Measurements from ENCODE around the gene ITLN1. TPM values are rescaled to one million over a fixed set of nuclear protein-coding genes. Genes with fewer than 3 reads are reported as not detected.
"Not testable (repeated sequence)": the region's sequence is repeated elsewhere in the genome, so short reads cannot be mapped to it uniquely, and the experiment has no call there.

ITLN1 gene
- total and polyA plus RNA-seq, 2 experiments from 2014 or later: 9.0 to 34.9 TPM

DNA sequence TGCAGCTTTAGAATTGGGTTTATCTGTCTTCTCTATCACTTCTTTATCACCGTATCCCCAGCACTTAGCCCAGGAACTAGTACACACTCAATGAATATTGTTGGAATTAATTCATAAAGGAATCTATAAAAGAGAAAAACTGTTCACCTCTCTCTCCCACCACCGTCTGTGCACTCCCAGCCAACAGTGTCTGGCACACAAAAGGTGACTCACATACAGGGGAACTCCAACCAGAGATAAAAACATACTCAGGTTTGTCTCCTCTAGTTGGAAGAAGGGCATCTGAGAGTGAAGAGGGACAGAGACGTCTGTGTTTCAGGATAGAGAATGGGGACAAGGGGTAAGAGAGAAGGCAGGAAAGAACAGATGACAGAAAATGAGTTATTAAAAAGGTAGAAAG lies 10.0 kb downstream of the ITLN1 start:
- TF ChIP-seq EZH2 (IDR thresholded peaks at IDR 0.05; ENCODE audit: borderline replicate concordance): no peak
- TF ChIP-seq EZH2phosphoT487 (IDR thresholded peaks at IDR 0.05; ENCODE audit: low read depth, severe bottlenecking, unreplicated experiment): no peak
- Histone ChIP-seq H4K20me1 (ENCODE audit: insufficient read depth, poor library complexity, severe bottlenecking) (no peaks in the 10 kb centered on the region), H3K9me3 (ENCODE audit: low read depth) (no peaks in the 10 kb centered on the region), H2AFZ (no peak overlapping the region), H3K36me3 (replicated peaks; ENCODE audit: insufficient read depth, low read depth) (no peaks in the 10 kb centered on the region), H3K79me2 (no peaks in the 10 kb centered on the region), H3K4me2 (no peak overlapping the region), H3K9me2 (replicated peaks; ENCODE audit: insufficient read depth) (no peaks in the 10 kb centered on the region), H3K4me3 (no peak overlapping the region), H3K27me3 (no peaks in the 10 kb centered on the region), H3K4me1 (ENCODE audit: insufficient read depth) (peaks cover 3% of the 10 kb centered on the region), H3K27ac (no peak overlapping the region)
- WGBS (ENCODE audit: low lambda C conversion rate, missing lambda C conversion rate): 53% methylated on average over 3 of the region's 3 CpGs
- no peak for DNase-seq (ENCODE audit: low spot score)

DNA sequence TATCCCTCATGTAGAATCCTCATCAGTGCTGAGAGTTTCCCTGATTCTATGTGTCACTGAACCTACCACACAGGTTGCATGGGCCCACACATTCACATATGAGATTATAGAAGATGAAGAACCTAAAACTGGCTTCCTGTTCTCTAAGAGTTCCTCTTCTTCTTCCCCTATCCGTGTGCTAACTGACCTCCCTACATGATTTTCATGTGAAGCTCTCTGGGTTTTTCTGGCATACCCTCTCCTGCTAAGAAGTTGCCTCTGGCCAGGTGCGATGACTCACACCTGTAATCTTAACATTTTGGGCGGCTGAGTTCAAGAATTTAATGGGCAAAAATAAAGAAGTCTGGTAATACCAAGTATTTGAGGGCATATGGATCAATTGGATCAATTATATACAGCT lies 16.8 kb downstream of the ITLN1 start:
- Histone ChIP-seq H4K20me1 (ENCODE audit: insufficient read depth, poor library complexity, severe bottlenecking) (no peaks in the 10 kb centered on the region), H3K9me3 (ENCODE audit: low read depth) (no peaks in the 10 kb centered on the region), H3K79me2 (no peaks in the 10 kb centered on the region), H3K4me2 (no peak overlapping the region), H3K9me2 (replicated peaks; ENCODE audit: insufficient read depth) (no peaks in the 10 kb centered on the region), H3K36me3 (replicated peaks; ENCODE audit: insufficient read depth, low read depth) (no peaks in the 10 kb centered on the region), H3K27ac (no peak overlapping the region), H3K4me1 (ENCODE audit: insufficient read depth) (peaks cover 20% of the 10 kb centered on the region), H2AFZ (no peak overlapping the region), H3K27me3 (no peaks in the 10 kb centered on the region), H3K4me3 (no peak overlapping the region)
- TF ChIP-seq EZH2 (IDR thresholded peaks at IDR 0.05; ENCODE audit: borderline replicate concordance): no peak
- no peak for TF ChIP-seq EZH2phosphoT487 (IDR thresholded peaks at IDR 0.05; ENCODE audit: low read depth, severe bottlenecking, unreplicated experiment)
- TF ChIP-seq, protein P1, sequence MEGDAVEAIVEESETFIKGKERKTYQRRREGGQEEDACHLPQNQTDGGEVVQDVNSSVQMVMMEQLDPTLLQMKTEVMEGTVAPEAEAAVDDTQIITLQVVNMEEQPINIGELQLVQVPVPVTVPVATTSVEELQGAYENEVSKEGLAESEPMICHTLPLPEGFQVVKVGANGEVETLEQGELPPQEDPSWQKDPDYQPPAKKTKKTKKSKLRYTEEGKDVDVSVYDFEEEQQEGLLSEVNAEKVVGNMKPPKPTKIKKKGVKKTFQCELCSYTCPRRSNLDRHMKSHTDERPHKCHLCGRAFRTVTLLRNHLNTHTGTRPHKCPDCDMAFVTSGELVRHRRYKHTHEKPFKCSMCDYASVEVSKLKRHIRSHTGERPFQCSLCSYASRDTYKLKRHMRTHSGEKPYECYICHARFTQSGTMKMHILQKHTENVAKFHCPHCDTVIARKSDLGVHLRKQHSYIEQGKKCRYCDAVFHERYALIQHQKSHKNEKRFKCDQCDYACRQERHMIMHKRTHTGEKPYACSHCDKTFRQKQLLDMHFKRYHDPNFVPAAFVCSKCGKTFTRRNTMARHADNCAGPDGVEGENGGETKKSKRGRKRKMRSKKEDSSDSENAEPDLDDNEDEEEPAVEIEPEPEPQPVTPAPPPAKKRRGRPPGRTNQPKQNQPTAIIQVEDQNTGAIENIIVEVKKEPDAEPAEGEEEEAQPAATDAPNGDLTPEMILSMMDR (IDR thresholded peaks at IDR 0.05; ENCODE audit: poor library complexity): no peak
- no peak for DNase-seq (ENCODE audit: low spot score)
- WGBS (ENCODE audit: low lambda C conversion rate, missing lambda C conversion rate): 71% methylated on average over 3 of the region's 3 CpGs

DNA sequence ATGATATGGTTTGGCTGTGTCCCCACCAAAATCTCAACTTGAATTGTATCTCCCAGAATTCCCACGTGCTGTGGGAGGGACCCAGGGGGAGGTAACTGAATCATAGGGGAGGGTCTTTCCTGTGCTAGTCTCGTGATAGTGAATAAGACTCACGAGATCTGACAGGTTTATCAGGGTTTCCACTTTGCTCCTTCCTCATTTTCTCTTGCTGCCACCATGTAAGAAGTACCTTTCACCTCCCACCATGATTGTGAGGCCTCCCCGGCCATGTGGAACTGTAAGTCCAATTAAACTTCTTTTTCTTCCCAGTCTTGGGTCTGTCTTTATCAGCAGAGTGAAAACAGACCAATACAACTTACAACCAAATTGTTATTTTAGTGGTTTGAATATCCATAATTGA lies 17.3 kb downstream of the ITLN1 start:
- not testable (repeated sequence) for H3K27ac ChIP-seq
- H3K4me1 ChIP-seq (ENCODE audit: insufficient read depth): peaks cover 20% of the 10 kb centered on the region

DNA sequence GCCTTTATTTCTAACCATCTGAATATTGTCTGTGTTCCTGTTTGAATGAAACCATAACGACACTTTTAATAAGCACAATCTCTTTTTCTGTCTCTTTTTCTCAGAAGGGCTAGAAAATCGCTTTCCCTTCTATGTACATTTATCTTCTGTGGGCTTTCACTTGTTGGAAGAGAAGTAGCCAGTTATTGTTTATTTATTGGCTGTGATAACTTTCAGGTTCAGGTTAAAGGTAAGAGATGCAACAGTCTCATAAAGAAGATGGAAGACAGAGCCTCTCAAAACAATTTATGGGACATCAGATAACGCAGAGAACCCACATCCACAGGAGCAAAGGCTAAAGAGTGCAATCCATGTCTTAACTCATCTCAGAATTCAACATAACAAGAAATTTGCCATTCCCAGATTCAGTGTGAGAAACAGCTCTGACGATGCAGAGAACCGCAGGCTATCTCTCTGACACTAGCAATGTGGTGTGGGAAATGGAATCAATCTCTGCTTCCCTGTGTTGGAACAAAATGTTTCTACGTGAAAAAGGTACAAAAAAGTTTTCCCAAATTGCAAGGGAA lies 18.2 kb downstream of the ITLN1 start:
- no peak for DNase-seq (ENCODE audit: low spot score)
- no peaks in the 10 kb centered on the region for H3K27me3 ChIP-seq
- H3K4me2 ChIP-seq: peak overlapping the region; percentile 22
- peaks cover 20% of the 10 kb centered on the region for H3K4me1 ChIP-seq (ENCODE audit: insufficient read depth)
- no peaks in the 10 kb centered on the region for H3K9me3 ChIP-seq (ENCODE audit: low read depth)
- H4K20me1 ChIP-seq (ENCODE audit: insufficient read depth, poor library complexity, severe bottlenecking): no peaks in the 10 kb centered on the region
- H3K4me3 ChIP-seq: no peak overlapping the region
- TF ChIP-seq, protein P1 (IDR thresholded peaks at IDR 0.05; ENCODE audit: poor library complexity): no peak
- TF ChIP-seq EZH2phosphoT487 (IDR thresholded peaks at IDR 0.05; ENCODE audit: low read depth, severe bottlenecking, unreplicated experiment) (no peak), EZH2 (IDR thresholded peaks at IDR 0.05; ENCODE audit: borderline replicate concordance) (no peak)
- peak overlapping the region; percentile 62 for H3K27ac ChIP-seq
- no peaks in the 10 kb centered on the region for H3K36me3 ChIP-seq (replicated peaks; ENCODE audit: insufficient read depth, low read depth)
- 37% methylated on average over 6 of the region's 6 CpGs for WGBS (ENCODE audit: low lambda C conversion rate, missing lambda C conversion rate)
- H3K79me2 ChIP-seq: no peaks in the 10 kb centered on the region
- no peaks in the 10 kb centered on the region for H3K9me2 ChIP-seq (replicated peaks; ENCODE audit: insufficient read depth)
- H2AFZ ChIP-seq: no peak overlapping the region

More for the DNA sequence above, 17.3 kb downstream of the ITLN1 start:
- not testable (repeated sequence) for H3K79me2 ChIP-seq; H4K20me1 ChIP-seq (ENCODE audit: insufficient read depth, poor library complexity, severe bottlenecking); DNase-seq (ENCODE audit: low spot score); H3K9me3 ChIP-seq (ENCODE audit: low read depth); H3K36me3 ChIP-seq (replicated peaks; ENCODE audit: insufficient read depth, low read depth); H3K9me2 ChIP-seq (replicated peaks; ENCODE audit: insufficient read depth); H2AFZ ChIP-seq; H3K27me3 ChIP-seq; H3K4me2 ChIP-seq; H3K4me3 ChIP-seq
- 62% methylated on average over 4 of the region's 4 CpGs for WGBS (ENCODE audit: low lambda C conversion rate, missing lambda C conversion rate)

Measured in hepatocyte (in vitro differentiated cells).